Mesendoderm (in vitro differentiated cells): ENCODE results near the gene DENND2C.

Source experiments
- DNase-seq: peaks from one replicate; pipeline ENCODE4 v3.0.0; 2013
- H2AK5ac ChIP-seq: 2 replicates; pipeline ENCODE4 v1.6.1; 2013; ENCODE audit warnings: low read length, inconsistent platforms
- H2BK120ac ChIP-seq: 2 replicates; pipeline ENCODE4 v1.6.1; 2013; ENCODE audit warnings: low read depth, mild to moderate bottlenecking, low read length, moderate library complexity, mixed read lengths
- H2BK15ac ChIP-seq: replicated peaks from 2 replicates; pipeline ENCODE4 v1.6.1; 2013; ENCODE audit warnings: low read depth, mild to moderate bottlenecking, moderate library complexity
- H2BK5ac ChIP-seq: 2 replicates; pipeline ENCODE4 v1.6.1; 2013; ENCODE audit warnings: low read length, inconsistent platforms
- H3K18ac ChIP-seq: 2 replicates; pipeline ENCODE4 v1.6.1; 2013; ENCODE audit warnings: mild to moderate bottlenecking, low read length, mixed read lengths
- H3K23ac ChIP-seq: one replicate; pipeline ENCODE4 v1.6.1; 2013; ENCODE audit warnings: low read length
- H3K27ac ChIP-seq: 2 replicates; pipeline ENCODE4 v1.5.1; 2013; ENCODE audit warnings: low read depth, mild to moderate bottlenecking, inconsistent platforms, low read length, moderate library complexity
- H3K27me3 ChIP-seq: 2 replicates; pipeline ENCODE4 v1.6.1; 2013; ENCODE audit warnings: low read length, control low read depth, mild to moderate bottlenecking, inconsistent platforms; ENCODE audit not compliant: insufficient read depth, poor library complexity
- H3K36me3 ChIP-seq: 2 replicates; pipeline ENCODE4 v1.6.1; 2013; ENCODE audit warnings: low read length, inconsistent platforms; ENCODE audit not compliant: control insufficient read depth, insufficient read depth
- H3K4ac ChIP-seq: one replicate; pipeline ENCODE4 v1.6.1; 2013; ENCODE audit warnings: low read depth, mild to moderate bottlenecking, low read length, moderate library complexity
- H3K4me1 ChIP-seq: 2 replicates; pipeline ENCODE4 v1.6.1; 2013; ENCODE audit warnings: low read depth, low read length, inconsistent platforms; ENCODE audit not compliant: control insufficient read depth
- H3K4me2 ChIP-seq: 2 replicates; pipeline ENCODE4 v1.6.1; 2013; ENCODE audit warnings: low read length
- H3K4me3 ChIP-seq: 2 replicates; pipeline ENCODE4 v1.5.1; 2013; ENCODE audit warnings: mild to moderate bottlenecking, low read length
- H3K56ac ChIP-seq: one replicate; pipeline ENCODE4 v1.6.1; 2013; ENCODE audit warnings: low read length
- H3K79me1 ChIP-seq: 2 replicates; pipeline ENCODE4 v1.6.1; 2013; ENCODE audit warnings: low read length, inconsistent platforms
- H3K79me2 ChIP-seq: 2 replicates; pipeline ENCODE4 v1.6.1; 2013; ENCODE audit warnings: mild to moderate bottlenecking, low read length; ENCODE audit not compliant: control insufficient read depth, insufficient read depth
- H3K9ac ChIP-seq: 2 replicates; pipeline ENCODE4 v1.6.1; 2013; ENCODE audit warnings: low read length, inconsistent platforms
- H4K5ac ChIP-seq: one replicate; pipeline ENCODE4 v1.6.1; 2013; ENCODE audit warnings: low read length
- H4K8ac ChIP-seq: one replicate; pipeline ENCODE4 v1.6.1; 2013; ENCODE audit warnings: low read depth, mild to moderate bottlenecking, control low read depth, low read length, moderate library complexity
- WGBS: extraction: QIAGEN DNeasy Blood & Tissue Kit; methylation state at CpG from one replicate; pipeline ENCODE4 v1.1.7; 2013; ENCODE audit warnings: low lambda C conversion rate, missing lambda C conversion rate; ENCODE audit not compliant: insufficient coverage; ENCODE audit errors: extremely low coverage; 5-methylcytosine and 5-hydroxymethylcytosine counted together

The DENND2C gene

DNA sequence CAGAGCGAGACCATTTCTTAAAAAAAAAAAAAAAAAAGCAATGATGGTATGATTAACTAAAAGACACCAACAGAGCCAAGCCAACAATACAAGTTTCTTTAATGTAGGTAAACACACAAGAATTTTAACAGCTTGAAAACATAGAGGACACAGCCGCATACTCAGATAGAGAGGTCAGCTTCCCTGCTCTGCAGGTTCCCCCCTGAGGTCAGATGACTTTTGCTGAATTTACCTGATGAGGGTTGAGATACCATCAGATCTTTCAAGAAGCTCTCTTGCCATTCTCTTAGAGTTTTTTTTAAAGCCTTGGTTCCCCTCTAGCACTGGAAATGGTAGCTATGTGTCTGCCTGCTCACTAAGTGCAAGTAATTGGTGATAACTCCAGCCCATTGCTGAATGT, 119.5 kb downstream of the DENND2C start:
- no CpG with 5 or more reads among the region's 2 CpGs for WGBS
- H3K9ac ChIP-seq = no peak overlapping the region
- H3K4me1 ChIP-seq = no peaks in the 10 kb centered on the region
- no peaks in the 10 kb centered on the region for H3K79me1 ChIP-seq
- no peak overlapping the region for H3K4ac ChIP-seq
- no peak overlapping the region for H3K4me2 ChIP-seq
- no peak overlapping the region for H3K56ac ChIP-seq
- H3K36me3 ChIP-seq = no peaks in the 10 kb centered on the region
- no peak overlapping the region for H3K27ac ChIP-seq
- H3K27me3 ChIP-seq = no peaks in the 10 kb centered on the region
- no peak overlapping the region for H4K8ac ChIP-seq
- H2AK5ac ChIP-seq = no peak overlapping the region
- H3K79me2 ChIP-seq = no peaks in the 10 kb centered on the region
- no peak overlapping the region for H2BK120ac ChIP-seq
- H3K4me3 ChIP-seq = no peak overlapping the region
- H3K18ac ChIP-seq = no peak overlapping the region
- peak; percentile 75 for DNase-seq
- H2BK5ac ChIP-seq = no peak overlapping the region
- H2BK15ac ChIP-seq = no peak overlapping the region
- H4K5ac ChIP-seq = no peak overlapping the region
- no peak overlapping the region for H3K23ac ChIP-seq

DNA sequence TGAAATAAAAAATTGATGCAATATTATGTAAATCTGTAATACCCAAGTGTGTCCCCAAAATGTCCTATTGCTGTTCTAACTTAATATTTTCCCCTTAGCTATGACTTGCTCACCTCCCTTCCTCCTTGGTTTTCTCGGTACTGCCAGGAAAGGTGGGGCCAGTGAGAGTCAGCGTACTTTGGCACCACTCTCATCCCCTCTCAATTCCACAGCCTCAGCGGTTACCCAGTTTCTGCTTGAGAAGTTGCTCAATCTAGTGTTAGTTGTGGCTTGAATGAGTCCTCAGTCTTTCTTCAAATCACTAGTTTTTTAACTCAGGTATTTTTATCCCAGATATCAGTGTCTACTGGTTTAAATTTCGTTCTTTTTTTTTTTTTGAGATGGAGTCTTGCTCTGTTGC, 120.7 kb downstream of the DENND2C start:
- no peak for DNase-seq
- no peaks in the 10 kb centered on the region for H3K27me3 ChIP-seq
- no peak overlapping the region for H4K5ac ChIP-seq
- H2BK15ac ChIP-seq = no peak overlapping the region
- H3K79me1 ChIP-seq = no peaks in the 10 kb centered on the region
- no peak overlapping the region for H3K18ac ChIP-seq
- no peak overlapping the region for H3K4ac ChIP-seq
- no peak overlapping the region for H3K56ac ChIP-seq
- H3K23ac ChIP-seq = no peak overlapping the region
- no peak overlapping the region for H3K4me2 ChIP-seq
- H4K8ac ChIP-seq = no peak overlapping the region
- no peak overlapping the region for H2BK5ac ChIP-seq
- H3K4me1 ChIP-seq = no peaks in the 10 kb centered on the region
- no peak overlapping the region for H3K4me3 ChIP-seq
- H2AK5ac ChIP-seq = no peak overlapping the region
- H3K27ac ChIP-seq = no peak overlapping the region
- no peak overlapping the region for H2BK120ac ChIP-seq
- no CpG with 5 or more reads among the region's 4 CpGs for WGBS
- no peaks in the 10 kb centered on the region for H3K36me3 ChIP-seq
- H3K9ac ChIP-seq = no peak overlapping the region
- no peaks in the 10 kb centered on the region for H3K79me2 ChIP-seq

- Histone ChIP-seq H3K27me3 (no peaks in the 10 kb centered on the region), H3K27ac (no peak overlapping the region)
- no CpG with 5 or more reads among the region's 1 CpG for WGBS
Measured at GRCh38 chr1:114547076-114547475, 122.8 kb downstream of the DENND2C start.

DNA sequence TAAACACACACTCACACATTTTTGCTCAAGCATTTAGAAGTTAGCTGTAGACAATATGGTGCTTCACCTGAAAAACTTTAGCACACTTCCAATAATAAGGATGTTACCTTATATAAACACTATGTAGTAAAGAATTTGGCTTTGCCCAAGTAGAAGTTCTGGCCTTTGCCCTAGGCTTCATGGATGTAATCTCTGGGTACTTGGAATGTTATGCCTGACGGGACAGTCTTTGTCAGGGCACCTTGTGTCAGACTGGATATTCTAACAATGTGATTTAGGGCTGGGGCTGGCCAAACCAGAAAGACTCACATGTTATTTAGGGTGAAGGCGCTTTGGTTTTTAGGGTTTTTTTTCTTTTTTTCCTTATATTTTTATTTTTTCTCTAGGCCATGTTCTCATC, 124.1 kb downstream of the DENND2C start:
- H3K79me2 ChIP-seq = no peaks in the 10 kb centered on the region
- H3K4ac ChIP-seq = no peak overlapping the region
- no peak overlapping the region for H2BK120ac ChIP-seq
- no peak overlapping the region for H3K23ac ChIP-seq
- no CpG with 5 or more reads among the region's 2 CpGs for WGBS
- no peak overlapping the region for H3K18ac ChIP-seq
- no peak overlapping the region for H3K27ac ChIP-seq
- no peak overlapping the region for H2AK5ac ChIP-seq
- H3K56ac ChIP-seq = no peak overlapping the region
- no peaks in the 10 kb centered on the region for H3K4me1 ChIP-seq
- H4K8ac ChIP-seq = no peak overlapping the region
- no peak overlapping the region for H2BK15ac ChIP-seq
- no peak overlapping the region for H4K5ac ChIP-seq
- H2BK5ac ChIP-seq = no peak overlapping the region
- H3K9ac ChIP-seq = no peak overlapping the region
- no peak overlapping the region for H3K4me2 ChIP-seq
- H3K4me3 ChIP-seq = no peak overlapping the region
- DNase-seq = no peak
- no peaks in the 10 kb centered on the region for H3K79me1 ChIP-seq
- H3K27me3 ChIP-seq = no peaks in the 10 kb centered on the region
- no peaks in the 10 kb centered on the region for H3K36me3 ChIP-seq

More at GRCh38 chr1:114547076-114547475, 122.8 kb downstream of the DENND2C start:
- Histone ChIP-seq H3K18ac (no peak overlapping the region), H3K79me2 (no peaks in the 10 kb centered on the region), H3K4ac (no peak overlapping the region), H3K23ac (no peak overlapping the region), H2AK5ac (no peak overlapping the region), H2BK5ac (no peak overlapping the region), H3K4me1 (no peaks in the 10 kb centered on the region), H3K9ac (no peak overlapping the region), H3K4me3 (no peak overlapping the region), H4K8ac (no peak overlapping the region), H3K36me3 (no peaks in the 10 kb centered on the region), H2BK120ac (no peak overlapping the region), H4K5ac (no peak overlapping the region), H3K56ac (no peak overlapping the region), H2BK15ac (no peak overlapping the region), H3K4me2 (no peak overlapping the region), H3K79me1 (no peaks in the 10 kb centered on the region)
- no peak for DNase-seq

DNA sequence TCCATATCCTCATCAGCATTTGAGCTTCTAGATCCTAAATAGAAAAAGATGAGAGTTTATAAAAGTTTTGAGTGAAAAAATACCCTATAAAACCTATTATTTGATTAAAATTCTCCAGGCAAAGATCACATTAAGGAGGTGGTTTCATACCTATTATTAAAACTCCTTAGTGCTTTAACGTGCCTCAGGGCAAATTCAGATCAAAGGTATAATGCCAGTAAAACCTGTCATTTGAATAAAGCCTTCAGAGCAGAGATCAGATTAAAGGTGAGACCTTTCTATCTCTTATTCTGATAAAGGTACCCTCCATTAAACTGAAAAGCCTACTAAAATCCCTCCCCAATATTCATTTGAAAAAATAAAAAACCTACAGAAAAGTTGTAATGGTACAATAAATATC, 124.5 kb downstream of the DENND2C start:
- Histone ChIP-seq H3K18ac (no peak overlapping the region), H3K56ac (no peak overlapping the region), H3K9ac (no peak overlapping the region), H3K27me3 (no peaks in the 10 kb centered on the region), H2AK5ac (no peak overlapping the region), H3K4me2 (no peak overlapping the region), H2BK120ac (no peak overlapping the region), H3K36me3 (no peaks in the 10 kb centered on the region), H4K8ac (no peak overlapping the region), H3K4me3 (no peak overlapping the region), H2BK5ac (no peak overlapping the region), H4K5ac (no peak overlapping the region), H3K79me1 (no peaks in the 10 kb centered on the region), H3K23ac (no peak overlapping the region), H3K4ac (no peak overlapping the region), H3K4me1 (no peaks in the 10 kb centered on the region), H2BK15ac (no peak overlapping the region), H3K79me2 (no peaks in the 10 kb centered on the region), H3K27ac (no peak overlapping the region)
- no peak for DNase-seq
- no CpG with 5 or more reads among the region's 1 CpG for WGBS

- WGBS = no CpG with 5 or more reads among the region's 6 CpGs
- H2BK120ac ChIP-seq = no peak overlapping the region
- H3K4ac ChIP-seq = no peak overlapping the region
- no peak overlapping the region for H3K9ac ChIP-seq
- no peaks in the 10 kb centered on the region for H3K27me3 ChIP-seq
- H3K23ac ChIP-seq = no peak overlapping the region
- H3K4me1 ChIP-seq = no peaks in the 10 kb centered on the region
- H4K8ac ChIP-seq = no peak overlapping the region
- H2AK5ac ChIP-seq = no peak overlapping the region
- H3K36me3 ChIP-seq = no peaks in the 10 kb centered on the region
- no peaks in the 10 kb centered on the region for H3K79me1 ChIP-seq
- no peak overlapping the region for H3K27ac ChIP-seq
- no peak overlapping the region for H3K4me2 ChIP-seq
- H2BK5ac ChIP-seq = no peak overlapping the region
- H3K79me2 ChIP-seq = no peaks in the 10 kb centered on the region
- no peak overlapping the region for H3K18ac ChIP-seq
- H2BK15ac ChIP-seq = no peak overlapping the region
- no peak for DNase-seq
- H3K56ac ChIP-seq = no peak overlapping the region
- H4K5ac ChIP-seq = no peak overlapping the region
- H3K4me3 ChIP-seq = no peak overlapping the region
Measured at GRCh38 chr1:114540821-114541220, 129.0 kb downstream of the DENND2C start.
